H1 (cell line): ENCODE results near the gene RNF20. TPM values are rescaled to one million over a fixed set of nuclear protein-coding genes. Genes with fewer than 3 reads are reported as not detected.

Experiments
- CTCF ChIA-PET: fragments of 300-600 bp; sonication (Branson Sonifier 250); formaldehyde crosslinking; loops from one replicate; lab custom pipeline; 2021; ENCODE audit not compliant: partially characterized antibody; lab: Charles Lee
- POLR2A ChIA-PET: fragments of 300-600 bp; sonication (Branson Sonifier 250); formaldehyde crosslinking; loops from one replicate; lab custom pipeline; 2021; ENCODE audit warnings: inconsistent platforms; ENCODE audit not compliant: partially characterized antibody; lab: Charles Lee
- DNase-seq, 2 experiments: peaks; one replicate each; pipeline versions ENCODE4 v3.0.0 to v3.0.0-alpha.2; 2010 to 2022; ENCODE audit warnings: low spot score in 2 of 2, low read depth in 1 of 2, mixed read lengths in 1 of 2
- FAIRE-seq: peaks from 2 replicates; lab custom pipeline; 2011; peaks lifted over from hg19 to GRCh38; lab: Jason Lieb, UNC
- H2AFZ ChIP-seq: 2 replicates; pipeline ENCODE4 v1.8.1; 2012; ENCODE audit warnings: low read length, inconsistent platforms
- H2AK5ac ChIP-seq: 2 replicates; pipeline ENCODE4 v1.6.1; 2013; ENCODE audit warnings: low read depth, low read length
- H2BK120ac ChIP-seq: replicated peaks from 2 replicates; pipeline ENCODE3; 2013; ENCODE audit warnings: low read depth, low read length, inconsistent platforms
- H2BK12ac ChIP-seq: 2 replicates; pipeline ENCODE4 v1.6.1; 2013; ENCODE audit warnings: low read depth, low read length
- H2BK15ac ChIP-seq: 2 replicates; pipeline ENCODE4 v1.6.1; 2013; ENCODE audit warnings: low read length
- H2BK20ac ChIP-seq: 2 replicates; pipeline ENCODE4 v1.6.1; 2013; ENCODE audit warnings: low read length
- H2BK5ac ChIP-seq: 2 replicates; pipeline ENCODE4 v1.6.1; 2013; ENCODE audit warnings: low read depth, low read length
- H3K14ac ChIP-seq: 2 replicates; pipeline ENCODE4 v1.6.1; 2013; ENCODE audit warnings: inconsistent platforms; ENCODE audit not compliant: insufficient read length
- H3K18ac ChIP-seq: 2 replicates; pipeline ENCODE4 v1.6.1; 2013; ENCODE audit warnings: low read length; ENCODE audit errors: extremely low read depth
- H3K23ac ChIP-seq: 2 replicates; pipeline ENCODE4 v1.6.1; 2013; ENCODE audit warnings: inconsistent platforms; ENCODE audit not compliant: insufficient read length
- H3K23me2 ChIP-seq: 2 replicates; pipeline ENCODE4 v1.6.1; 2013; ENCODE audit warnings: low read depth, low read length
- H3K27ac ChIP-seq: 2 replicates; pipeline ENCODE4 v1.6.1; 2011; ENCODE audit warnings: low read depth, low read length, inconsistent platforms
- H3K27me3 ChIP-seq, 4 experiments: replicated peaks in 1 of 4; 1 replicate in 1 of 4; 2 replicates in 3 of 4; pipeline versions ENCODE4 v1.6.1 to v1.8.1; 2011 to 2013; ENCODE audit warnings: low read length in 3 of 4, mild to moderate bottlenecking in 3 of 4, inconsistent platforms in 2 of 4, mixed read lengths in 2 of 4, moderate library complexity in 1 of 4; ENCODE audit not compliant: control insufficient read depth in 3 of 4, insufficient read depth in 3 of 4; ENCODE audit errors: extremely low read depth in 1 of 4
- H3K36me3 ChIP-seq, 4 experiments: 2 replicates each; pipeline versions ENCODE4 v1.6.1 to v1.8.1; 2011 to 2013; ENCODE audit warnings: mild to moderate bottlenecking in 4 of 4, low read length in 3 of 4, moderate library complexity in 2 of 4, control low read depth in 1 of 4, inconsistent platforms in 1 of 4; ENCODE audit not compliant: insufficient read depth in 4 of 4, control insufficient read depth in 2 of 4
- H3K4ac ChIP-seq: replicated peaks from 2 replicates; pipeline ENCODE3; 2013; ENCODE audit warnings: low read length, low read depth, mixed read lengths, inconsistent platforms; ENCODE audit not compliant: insufficient read length
- H3K4me1 ChIP-seq, 4 experiments: replicated peaks in 1 of 4; 1 replicate in 1 of 4; 2 replicates in 3 of 4; pipeline versions ENCODE4 v1.6.1 to v1.8.1; 2011 to 2013; ENCODE audit warnings: low read length in 3 of 4, inconsistent platforms in 2 of 4, mixed read lengths in 1 of 4; ENCODE audit not compliant: insufficient read depth in 4 of 4, control insufficient read depth in 3 of 4
- H3K4me2 ChIP-seq, 2 experiments: 2 replicates each; pipeline versions ENCODE4 v1.6.1 to v1.8.1; 2011 to 2013; ENCODE audit warnings: low read depth in 2 of 2, low read length in 2 of 2, control low read depth in 1 of 2, inconsistent platforms in 1 of 2, mild to moderate bottlenecking in 1 of 2; ENCODE audit not compliant: insufficient read depth in 1 of 2
- H3K4me3 ChIP-seq, 4 experiments: fragments of 200-600, 300-600 bp in 1 of 4; sonication (generic), shearing (Covaris generic), sonication (Bioruptor Twin) in 1 of 4; 2 replicates each; pipeline versions ENCODE4 v1.5.1 to v1.8.1; 2011 to 2016; ENCODE audit warnings: low read length in 4 of 4, low read depth in 3 of 4, control low read depth in 2 of 4, inconsistent platforms in 2 of 4, mild to moderate bottlenecking in 2 of 4, mixed read lengths in 1 of 4, moderate library complexity in 1 of 4; ENCODE audit not compliant: insufficient read depth in 2 of 4; ENCODE audit errors: extremely low read depth in 1 of 4
- H3K56ac ChIP-seq: replicated peaks from 2 replicates; pipeline ENCODE3; 2013; ENCODE audit warnings: low read depth, mild to moderate bottlenecking, mixed read lengths, low read length, inconsistent platforms; ENCODE audit not compliant: insufficient read length
- H3K79me1 ChIP-seq: 2 replicates; pipeline ENCODE4 v1.6.1; 2013; ENCODE audit warnings: low read depth, low read length, control low read depth
- H3K79me2 ChIP-seq, 2 experiments: 2 replicates each; pipeline versions ENCODE4 v1.6.1 to v1.8.1; 2012 to 2013; ENCODE audit warnings: low read length in 2 of 2, mild to moderate bottlenecking in 2 of 2, inconsistent platforms in 1 of 2; ENCODE audit not compliant: insufficient read depth in 2 of 2, control insufficient read depth in 1 of 2
- H3K9ac ChIP-seq, 4 experiments: replicated peaks in 1 of 4; 1 replicate in 1 of 4; 2 replicates in 3 of 4; pipeline versions ENCODE4 v1.6.1 to v1.8.1; 2011 to 2013; ENCODE audit warnings: low read depth in 3 of 4, low read length in 3 of 4, control low read depth in 2 of 4, mild to moderate bottlenecking in 2 of 4, moderate library complexity in 2 of 4, inconsistent platforms in 1 of 4; ENCODE audit errors: extremely low read depth in 1 of 4
- H3K9me3 ChIP-seq, 2 experiments: 2 replicates each; pipeline versions ENCODE4 v1.6.1 to v1.8.1; 2012 to 2013; ENCODE audit warnings: mild to moderate bottlenecking in 2 of 2, moderate library complexity in 2 of 2, control low read depth in 1 of 2, inconsistent platforms in 1 of 2, low read depth in 1 of 2, low read length in 1 of 2, mixed read lengths in 1 of 2; ENCODE audit not compliant: insufficient read depth in 2 of 2
- H4K20me1 ChIP-seq, 2 experiments: replicated peaks in 1 of 2; 2 replicates each; pipeline versions ENCODE3 to v1.8.1; 2011 to 2013; ENCODE audit warnings: inconsistent platforms in 2 of 2, low read length in 2 of 2, mild to moderate bottlenecking in 1 of 2; ENCODE audit not compliant: insufficient read depth in 2 of 2, control insufficient read depth in 1 of 2
- H4K5ac ChIP-seq: 2 replicates; pipeline ENCODE4 v1.6.1; 2013; ENCODE audit warnings: low read length, low read depth, mixed read lengths, inconsistent platforms; ENCODE audit not compliant: insufficient read length
- H4K8ac ChIP-seq: 2 replicates; pipeline ENCODE4 v1.8.0; 2013; ENCODE audit warnings: mild to moderate bottlenecking, moderate library complexity, low read length, inconsistent platforms; ENCODE audit not compliant: insufficient read depth; ENCODE audit errors: extremely low read depth
- H4K91ac ChIP-seq: replicated peaks from 2 replicates; pipeline ENCODE3; 2013; ENCODE audit warnings: low read length, mixed read lengths, inconsistent platforms; ENCODE audit not compliant: insufficient read length
- CHD1 ChIP-seq: IDR thresholded peaks from 2 replicates; pipeline ENCODE4 v1.6.1; 2012; ENCODE audit warnings: low read depth, low read length, improper control_type of control experiment
- EGR1 ChIP-seq: IDR thresholded peaks from 2 replicates; pipeline ENCODE4 v1.6.1; 2011; ENCODE audit warnings: low read depth, low read length, borderline replicate concordance
- GTF2F1 ChIP-seq: IDR thresholded peaks from 2 replicates; pipeline ENCODE4 v1.6.1; 2012; ENCODE audit warnings: low read depth, low read length, improper control_type of control experiment, borderline replicate concordance
- KDM1A ChIP-seq: fragments of 200-600, 300-600 bp; sonication (generic); IDR thresholded peaks from 2 replicates; pipeline ENCODE4 v1.7.1; 2016; ENCODE audit warnings: mild to moderate bottlenecking, low read length, borderline replicate concordance
- POLR2AphosphoS5 ChIP-seq: IDR thresholded peaks from 2 replicates; pipeline ENCODE4 v1.6.1; 2011; ENCODE audit warnings: low read depth, low read length
- SP1 ChIP-seq: IDR thresholded peaks from 2 replicates; pipeline ENCODE4 v1.6.1; 2011; ENCODE audit warnings: low read depth, low read length
- SRF ChIP-seq: IDR thresholded peaks from 2 replicates; pipeline ENCODE4 v1.6.1; 2011; ENCODE audit warnings: mild to moderate bottlenecking, low read depth, low read length, moderate library complexity
- WGBS, 2 experiments: shearing (Covaris generic) in 1 of 2; methylation state at CpG; one replicate each; pipeline versions ENCODE4 v1.1.6 to v1.1.7; 2013 to 2015; ENCODE audit warnings: low lambda C conversion rate in 2 of 2, mixed read lengths in 2 of 2, inconsistent platforms in 1 of 2, low coverage in 1 of 2, missing lambda C conversion rate in 1 of 2; ENCODE audit not compliant: insufficient replicate concordance in 2 of 2, insufficient coverage in 1 of 2, insufficient read length in 1 of 2; ENCODE audit errors: extremely low coverage in 1 of 2, missing lambda C conversion rate in 1 of 2; 5-methylcytosine and 5-hydroxymethylcytosine counted together
- polyA plus RNA-seq, 7 experiments: library from polyadenylated mRNA; depleted of rRNA in 3 of 7; stranded (reverse) in 5 of 7; unstranded in 2 of 7; fragments of >200 nt in 5 of 7; fragments of 200-250 nt in 2 of 7; gene quantifications; 1 replicate in 5 of 7; 2 replicates in 1 of 7; 4 replicates in 1 of 7; pipeline versions ENCODE4 v1.2.1 to v1.2.3, GENCODE V29; 2011 to 2013; ENCODE audit warnings: missing spikeins in 2 of 7, mixed read lengths in 2 of 7
- total RNA-seq: library from RNA; stranded (reverse); fragmentation: NEBNext Ultra II Directional; extraction: Animal tissue kit (Norgen Biotek cat#: 25700); gene quantifications from 2 replicates; pipeline ENCODE4 v1.2.1, GENCODE V29; 2021
- TF ChIP-seq, protein P1 (sequence below): IDR thresholded peaks from 2 replicates; pipeline ENCODE4 v1.6.1; 2012; ENCODE audit warnings: low read length, inconsistent platforms
- TF ChIP-seq, protein P2 (sequence below), 3 experiments: IDR thresholded peaks; 1 replicate in 2 of 3; 2 replicates in 1 of 3; pipeline versions ENCODE4 v1.5.1 to v1.6.1; 2011; ENCODE audit warnings: low read length in 3 of 3, mild to moderate bottlenecking in 3 of 3, inconsistent platforms in 2 of 3, low read depth in 1 of 3, moderate library complexity in 1 of 3; ENCODE audit not compliant: insufficient read depth in 1 of 3; ENCODE audit errors: control extremely low read depth in 1 of 3

RNF20 gene
- total and polyA plus RNA-seq, 2 of the 8 experiments (the other 6 are each of a cell fraction or from before 2014, with no cell fraction given): 9.4 to 65.2 TPM

DNA sequence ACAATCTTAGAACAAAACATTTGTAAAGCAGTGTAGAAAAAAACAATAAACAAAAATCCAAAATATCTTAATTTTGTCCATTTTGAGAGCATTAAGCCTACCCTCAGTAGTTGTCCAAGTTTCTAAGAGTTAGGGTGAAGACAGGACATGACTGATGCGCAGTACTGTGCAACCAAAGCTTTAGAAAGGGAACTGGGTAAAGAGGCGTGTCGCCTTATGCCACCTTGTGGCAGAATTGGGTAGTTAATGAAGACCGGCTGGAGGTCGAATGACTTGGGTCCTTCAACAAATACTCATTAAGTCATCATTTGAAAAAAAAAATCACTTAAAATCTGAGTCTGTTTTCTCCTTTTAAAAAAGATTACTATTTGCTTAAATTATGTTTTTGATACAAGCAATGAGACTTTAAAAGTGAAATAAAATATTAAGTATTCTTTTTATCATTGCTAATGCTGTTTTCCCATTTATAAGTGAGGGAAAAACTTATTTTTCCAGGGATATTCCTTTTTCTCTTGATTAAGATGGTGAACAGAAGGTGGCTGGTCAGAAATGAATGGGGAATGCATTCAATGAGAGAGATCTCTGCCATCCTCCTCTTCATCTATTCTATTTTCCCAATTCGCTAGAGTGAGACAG, 3.5 kb upstream of the RNF20 start:
- Histone ChIP-seq H4K5ac (no peak overlapping the region), H2BK15ac (no peak overlapping the region), H2AFZ (no peak overlapping the region), H3K36me3 (no peaks in the 10 kb centered on the region), H3K4me3 (no peak overlapping the region), H4K8ac (no peak overlapping the region), H3K18ac (no peak overlapping the region), H3K23ac (no peak overlapping the region), H3K9me3 (no peaks in the 10 kb centered on the region), H4K91ac (no peak overlapping the region), H2BK5ac (no peak overlapping the region), H2BK12ac (no peak overlapping the region), H3K23me2 (peaks cover 4% of the 10 kb centered on the region; the same call in 1 of the 2 replicates), H3K56ac (no peak overlapping the region), H2BK20ac (no peak overlapping the region), H3K14ac (no peak overlapping the region), H3K4me2 (no peak overlapping the region), H3K4ac (no peak overlapping the region), H3K27me3 (no peaks in the 10 kb centered on the region), H3K79me2 (peaks cover 0 to 10% of the 10 kb centered on the region in 2 experiments; a peak in 2 of 4 replicates), H4K20me1 (no peaks in the 10 kb centered on the region), H3K4me1 (no peaks in the 10 kb centered on the region), H3K27ac (no peak overlapping the region), H2BK120ac (no peak overlapping the region), H3K79me1 (no peaks in the 10 kb centered on the region), H3K9ac (no peak overlapping the region), H2AK5ac (no peak overlapping the region)
- FAIRE-seq (peak; percentile 89), DNase-seq (peak in 1 of 2 experiments; percentile 69)
- WGBS, 2 experiments: 33% methylated on average over 6 of the region's 6 CpGs; no CpG with 5 or more reads in 1 of the 2 experiments
- POLR2A ChIA-PET: no interaction called here
- CTCF ChIA-PET: interaction anchor here (1.2 to 26.1 kb wide), 20 partner anchors 10 to 111 kb away, joined by 3 to 447 read pairs (median 10); a partner anchor contains a TSS
- TF ChIP-seq CHD1: no peak
- TF ChIP-seq EGR1: no peak
- TF ChIP-seq GTF2F1: no peak
- no peak for TF ChIP-seq KDM1A
- no peak for TF ChIP-seq SRF
- no peak for TF ChIP-seq SP1
- TF ChIP-seq, protein P1, sequence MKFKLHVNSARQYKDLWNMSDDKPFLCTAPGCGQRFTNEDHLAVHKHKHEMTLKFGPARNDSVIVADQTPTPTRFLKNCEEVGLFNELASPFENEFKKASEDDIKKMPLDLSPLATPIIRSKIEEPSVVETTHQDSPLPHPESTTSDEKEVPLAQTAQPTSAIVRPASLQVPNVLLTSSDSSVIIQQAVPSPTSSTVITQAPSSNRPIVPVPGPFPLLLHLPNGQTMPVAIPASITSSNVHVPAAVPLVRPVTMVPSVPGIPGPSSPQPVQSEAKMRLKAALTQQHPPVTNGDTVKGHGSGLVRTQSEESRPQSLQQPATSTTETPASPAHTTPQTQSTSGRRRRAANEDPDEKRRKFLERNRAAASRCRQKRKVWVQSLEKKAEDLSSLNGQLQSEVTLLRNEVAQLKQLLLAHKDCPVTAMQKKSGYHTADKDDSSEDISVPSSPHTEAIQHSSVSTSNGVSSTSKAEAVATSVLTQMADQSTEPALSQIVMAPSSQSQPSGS: 0 out of 2 replicates have a peak, but pooled peaks have one; percentile 44
- TF ChIP-seq POLR2AphosphoS5: no peak
- TF ChIP-seq, protein P2, sequence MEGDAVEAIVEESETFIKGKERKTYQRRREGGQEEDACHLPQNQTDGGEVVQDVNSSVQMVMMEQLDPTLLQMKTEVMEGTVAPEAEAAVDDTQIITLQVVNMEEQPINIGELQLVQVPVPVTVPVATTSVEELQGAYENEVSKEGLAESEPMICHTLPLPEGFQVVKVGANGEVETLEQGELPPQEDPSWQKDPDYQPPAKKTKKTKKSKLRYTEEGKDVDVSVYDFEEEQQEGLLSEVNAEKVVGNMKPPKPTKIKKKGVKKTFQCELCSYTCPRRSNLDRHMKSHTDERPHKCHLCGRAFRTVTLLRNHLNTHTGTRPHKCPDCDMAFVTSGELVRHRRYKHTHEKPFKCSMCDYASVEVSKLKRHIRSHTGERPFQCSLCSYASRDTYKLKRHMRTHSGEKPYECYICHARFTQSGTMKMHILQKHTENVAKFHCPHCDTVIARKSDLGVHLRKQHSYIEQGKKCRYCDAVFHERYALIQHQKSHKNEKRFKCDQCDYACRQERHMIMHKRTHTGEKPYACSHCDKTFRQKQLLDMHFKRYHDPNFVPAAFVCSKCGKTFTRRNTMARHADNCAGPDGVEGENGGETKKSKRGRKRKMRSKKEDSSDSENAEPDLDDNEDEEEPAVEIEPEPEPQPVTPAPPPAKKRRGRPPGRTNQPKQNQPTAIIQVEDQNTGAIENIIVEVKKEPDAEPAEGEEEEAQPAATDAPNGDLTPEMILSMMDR (IDR thresholded peaks at IDR 0.05; ENCODE audit: control extremely low read depth in 1 of 3, insufficient read depth in 1 of 3, low read depth in 1 of 3, low read length in 3 of 3): peak; percentile 47 to 87 (median 74)
